ENCODE measurements around the gene FEN1. TPM values are rescaled to one million over a fixed set of nuclear protein-coding genes. Genes with fewer than 3 reads are reported as not detected.

FEN1 gene
- total and polyA plus RNA-seq, 2 experiments from 2014 or later: 13.5 to 39.2 TPM

- Histone ChIP-seq H3K36me3 (no peaks in the 10 kb centered on the region), H3K4me3 (no peak overlapping the region), H3K27me3 (no peaks in the 10 kb centered on the region), H3K4me1 (ENCODE audit: low read depth) (peaks cover 8% of the 10 kb centered on the region), H3K9me3 (ENCODE audit: low read depth) (no peaks in the 10 kb centered on the region), H3K27ac (peak overlapping the region; percentile 26)
- no peak for DNase-seq (ENCODE audit: low read depth in 1 of 2, low spot score in 1 of 2)
- no peak for TF ChIP-seq CTCF (IDR thresholded peaks at IDR 0.05; ENCODE audit: low read depth, low read length)
These were observed 46.1 kb upstream of the FEN1 start for GRCh38 chr11:61746442-61747191.

DNA sequence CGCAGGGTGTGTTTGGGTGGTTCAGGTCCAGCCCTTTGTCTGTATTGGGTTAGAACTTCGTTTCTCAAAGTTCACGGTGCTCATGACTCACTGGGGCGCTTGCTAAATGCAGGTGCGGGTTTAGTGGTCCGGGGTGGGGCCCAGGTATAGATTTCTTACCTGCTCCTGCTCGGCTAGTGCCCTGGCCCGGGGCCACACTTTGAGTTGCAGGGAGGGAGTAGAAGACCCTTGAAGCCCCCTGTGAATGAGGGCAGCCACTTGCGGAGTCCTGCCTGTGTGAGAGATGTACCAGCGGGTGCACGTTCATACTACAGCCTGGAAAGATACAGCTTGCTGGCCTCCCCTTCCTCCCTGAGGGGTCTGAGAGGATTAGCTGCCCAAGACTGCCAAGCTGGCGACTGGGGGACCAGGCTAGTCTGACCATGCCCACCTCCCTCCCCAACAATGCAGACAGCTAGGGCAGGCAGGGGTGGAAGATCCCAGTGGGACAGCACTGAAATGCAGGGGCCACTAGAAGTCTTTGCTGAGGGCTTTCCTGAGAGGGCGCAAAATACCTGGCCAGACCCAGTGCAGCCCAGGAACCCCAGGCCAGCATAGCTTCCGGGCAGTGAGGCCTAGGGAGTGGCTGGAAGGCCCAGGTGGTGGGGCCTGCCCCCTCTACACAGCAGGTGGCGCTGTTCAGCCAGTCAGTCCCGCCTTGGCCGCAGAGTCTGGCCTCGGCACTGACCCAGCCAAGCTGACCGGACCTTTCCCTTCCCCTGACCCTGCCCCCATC, 45.3 kb upstream of the FEN1 start:
- peak; percentile 94 for TF ChIP-seq CTCF (IDR thresholded peaks at IDR 0.05; ENCODE audit: low read depth, low read length)
- peak; percentile 83 to 87 for DNase-seq (ENCODE audit: low read depth in 1 of 2, low spot score in 1 of 2)
- no peaks in the 10 kb centered on the region for H3K27me3 ChIP-seq
- peaks cover 8% of the 10 kb centered on the region for H3K4me1 ChIP-seq (ENCODE audit: low read depth)
- H3K27ac ChIP-seq: no peak overlapping the region
- no peaks in the 10 kb centered on the region for H3K36me3 ChIP-seq
- no peaks in the 10 kb centered on the region for H3K9me3 ChIP-seq (ENCODE audit: low read depth)
- H3K4me3 ChIP-seq: no peak overlapping the region

DNA sequence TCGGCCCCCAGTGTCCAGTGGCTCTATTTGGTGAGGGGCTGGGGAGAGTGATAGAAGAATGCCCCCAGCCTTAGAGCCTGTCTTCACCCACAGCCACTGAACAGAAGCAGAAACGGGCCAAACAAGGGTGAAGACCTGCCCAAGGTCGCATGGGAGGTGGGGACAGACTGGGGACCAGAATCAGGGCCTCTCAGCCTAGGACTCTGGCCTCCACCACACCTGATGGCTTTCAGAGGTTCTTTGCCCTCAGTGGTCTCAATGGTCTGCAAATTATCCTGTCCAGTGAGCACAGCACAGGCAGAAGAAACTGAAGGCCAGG, 44.8 kb upstream of the FEN1 start:
- TF ChIP-seq CTCF (IDR thresholded peaks at IDR 0.05; ENCODE audit: low read depth, low read length): no peak
- no peak overlapping the region for H3K27ac ChIP-seq
- H3K4me3 ChIP-seq: no peak overlapping the region
- H3K36me3 ChIP-seq: no peaks in the 10 kb centered on the region
- H3K27me3 ChIP-seq: no peaks in the 10 kb centered on the region
- peaks cover 8% of the 10 kb centered on the region for H3K4me1 ChIP-seq (ENCODE audit: low read depth)
- no peaks in the 10 kb centered on the region for H3K9me3 ChIP-seq (ENCODE audit: low read depth)
- DNase-seq (ENCODE audit: low read depth in 1 of 2, low spot score in 1 of 2): no peak

GRCh38 chr11:61749591-61750217, 43.0 kb upstream of the FEN1 start:
- Histone ChIP-seq H3K27me3 (no peaks in the 10 kb centered on the region), H3K36me3 (no peaks in the 10 kb centered on the region), H3K9me3 (ENCODE audit: low read depth) (no peaks in the 10 kb centered on the region), H3K27ac (no peak overlapping the region), H3K4me3 (no peak overlapping the region), H3K4me1 (ENCODE audit: low read depth) (peaks cover 24% of the 10 kb centered on the region)
- TF ChIP-seq CTCF (IDR thresholded peaks at IDR 0.05; ENCODE audit: low read depth, low read length): no peak
- peak in 1 of 2 donors; percentile 84 for DNase-seq (ENCODE audit: low read depth in 1 of 2, low spot score in 1 of 2)

DNA sequence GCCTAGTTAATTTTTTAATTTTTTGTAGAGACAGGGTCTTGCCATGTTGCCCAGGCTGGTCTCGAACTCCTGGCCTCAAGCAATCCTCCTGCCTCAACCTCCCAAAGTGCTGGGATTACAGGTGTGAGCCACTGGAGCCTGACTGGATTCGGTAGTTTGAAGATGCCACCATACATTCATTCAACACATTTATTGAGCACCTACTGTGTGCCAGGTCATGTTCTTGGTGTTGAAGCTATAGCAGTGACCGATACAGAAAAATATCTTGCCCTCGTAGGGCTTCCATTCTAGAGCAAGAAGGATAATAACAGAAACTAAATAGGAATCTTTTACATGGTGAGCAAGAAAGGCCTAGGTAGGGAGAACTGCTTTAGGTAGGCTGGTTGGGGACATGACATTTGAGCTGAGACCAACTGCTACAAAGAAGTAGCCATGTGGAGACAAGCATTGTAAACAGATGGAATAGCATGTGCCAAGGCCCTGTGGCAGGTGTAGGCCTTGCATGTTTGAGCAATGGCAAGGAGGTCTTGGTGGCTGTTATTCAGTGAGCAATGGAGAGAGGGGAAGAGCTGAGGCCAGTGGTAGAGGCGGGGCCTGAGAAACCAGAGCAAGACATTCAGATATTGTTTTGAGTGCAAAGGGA, 42.0 kb upstream of the FEN1 start:
- no peaks in the 10 kb centered on the region for H3K36me3 ChIP-seq
- H3K9me3 ChIP-seq (ENCODE audit: low read depth): no peaks in the 10 kb centered on the region
- H3K4me3 ChIP-seq: no peak overlapping the region
- no peak for TF ChIP-seq CTCF (IDR thresholded peaks at IDR 0.05; ENCODE audit: low read depth, low read length)
- no peak for DNase-seq (ENCODE audit: low read depth in 1 of 2, low spot score in 1 of 2)
- no peaks in the 10 kb centered on the region for H3K27me3 ChIP-seq
- peaks cover 33% of the 10 kb centered on the region for H3K4me1 ChIP-seq (ENCODE audit: low read depth)
- no peak overlapping the region for H3K27ac ChIP-seq

Data from cardiac muscle cell (in vitro differentiated cells and primary cell).